GM12878 (cell line): Measurements from ENCODE around the gene GALR1. TPM values are rescaled to one million over a fixed set of nuclear protein-coding genes. Genes with fewer than 3 reads are reported as not detected.
A peak's percentile ranks its signal among the peaks of the same experiment; 100 is the strongest.

Experiments used
- ATAC-seq: fragments of 200-7000 bp; cut with Tn5 transposase; 3 replicates; pipeline ENCODE4 v1.9.1; 2020; ENCODE audit warnings: mild to moderate bottlenecking, moderate library complexity
- BruUV-seq: library from RNA; stranded (reverse); fragments of 400-500 nt; replicated peaks from 2 replicates; lab custom pipeline; 2021; lab: Mats Ljungman, UMichigan
- CTCF ChIA-PET: fragments of 300-600 bp; sonication (Branson Sonifier 250); formaldehyde crosslinking; extraction: SDS; loops from one replicate; lab custom pipeline; 2021; ENCODE audit warnings: inconsistent platforms; lab: Yijun Ruan, JAX
- POLR2A ChIA-PET: fragments of 350-600 bp; formaldehyde crosslinking; extraction: SDS; loops from one replicate; lab custom pipeline; 2021; ENCODE audit warnings: inconsistent platforms; lab: Charles Lee
- RAD21 ChIA-PET: fragments of 300-600 bp; sonication (Branson Sonifier 250); formaldehyde crosslinking; loops from one replicate; lab custom pipeline; 2023; ENCODE audit warnings: antibody characterized with exemption; ENCODE audit not compliant: unreplicated experiment; lab: Charles Lee
- SMC1A ChIA-PET: fragments of 300-600 bp; sonication (Branson Sonifier 250); formaldehyde crosslinking; loops from one replicate; lab custom pipeline; 2023; ENCODE audit not compliant: unreplicated experiment, uncharacterized antibody; lab: Charles Lee
- DNase-seq: peaks from one replicate; pipeline ENCODE4 v3.0.0-alpha.2; 2011; ENCODE audit warnings: low read depth, low spot score
- FAIRE-seq: peaks from 3 replicates; lab custom pipeline; 2011; peaks lifted over from hg19 to GRCh38; lab: Jason Lieb, UNC
- H2AFZ ChIP-seq: 2 replicates; pipeline ENCODE4 v1.6.0; 2011; ENCODE audit warnings: low read depth, low read length, control low read depth; ENCODE audit not compliant: control insufficient read depth
- H3K27ac ChIP-seq: 2 replicates; pipeline ENCODE4 v1.5.1; 2011; ENCODE audit warnings: control low read depth; ENCODE audit not compliant: control insufficient read depth, insufficient read depth
- H3K27me3 ChIP-seq, 2 experiments: replicated peaks in 1 of 2; 2 replicates each; pipeline versions ENCODE4 v1.6.0 to v1.6.1; 2011; ENCODE audit warnings: low read length in 1 of 2; ENCODE audit not compliant: control insufficient read depth in 2 of 2, insufficient read depth in 2 of 2
- H3K36me3 ChIP-seq, 2 experiments: 2 replicates each; pipeline ENCODE4 v1.5.1; 2011; ENCODE audit warnings: low read length in 1 of 2; ENCODE audit not compliant: control insufficient read depth in 2 of 2, insufficient read depth in 2 of 2
- H3K4me1 ChIP-seq: 2 replicates; pipeline ENCODE4 v1.6.1; 2011; ENCODE audit warnings: mild to moderate bottlenecking, low read length, moderate library complexity, mixed read lengths; ENCODE audit not compliant: control insufficient read depth, insufficient read depth
- H3K4me2 ChIP-seq: 2 replicates; pipeline ENCODE4 v1.6.0; 2011; ENCODE audit warnings: control low read depth; ENCODE audit not compliant: control insufficient read depth, insufficient read depth
- H3K4me3 ChIP-seq: fragments of 200-600 bp; sonication (generic); 2 replicates; pipeline ENCODE4 v1.5.1; 2016
- H3K79me2 ChIP-seq: 2 replicates; pipeline ENCODE4 v1.6.0; 2011; ENCODE audit warnings: low read length; ENCODE audit not compliant: control insufficient read depth, insufficient read depth
- H3K9ac ChIP-seq: 2 replicates; pipeline ENCODE4 v1.8.0; 2011; ENCODE audit warnings: low read length, control low read depth, mixed read lengths; ENCODE audit not compliant: control insufficient read depth, insufficient read depth
- H3K9me3 ChIP-seq: replicated peaks from 3 replicates; pipeline ENCODE4 v1.5.1; 2011; ENCODE audit warnings: mild to moderate bottlenecking, low read length; ENCODE audit not compliant: control insufficient read depth, insufficient read depth
- H4K20me1 ChIP-seq: 2 replicates; pipeline ENCODE4 v1.6.0; 2011; ENCODE audit not compliant: control insufficient read depth, insufficient read depth
- BACH1 ChIP-seq: fragments of 450-650 bp; IDR thresholded peaks from 2 replicates; pipeline ENCODE4 v1.6.1; 2017; ENCODE audit warnings: mild to moderate bottlenecking, borderline replicate concordance
- BMI1 ChIP-seq: fragments of 450-650 bp; IDR thresholded peaks from 2 replicates; pipeline ENCODE4 v1.6.1; 2016; ENCODE audit warnings: mild to moderate bottlenecking, moderate library complexity, borderline replicate concordance
- CUX1 ChIP-seq: IDR thresholded peaks from 2 replicates; pipeline ENCODE4 v1.6.1; 2012; ENCODE audit warnings: improper control_type of control experiment, low read depth, low read length; ENCODE audit not compliant: insufficient replicate concordance
- DPF2 ChIP-seq: fragments of 450-650 bp; IDR thresholded peaks from 2 replicates; pipeline ENCODE4 v1.6.1; 2017; ENCODE audit warnings: mild to moderate bottlenecking
- E2F4 ChIP-seq: IDR thresholded peaks from 2 replicates; pipeline ENCODE4 v1.6.1; 2012; ENCODE audit warnings: low read depth, low read length, improper control_type of control experiment
- EGR1 ChIP-seq, 2 experiments: IDR thresholded peaks; 1 replicate in 1 of 2; 2 replicates in 1 of 2; pipeline ENCODE4 v1.6.1; 2011 to 2012; ENCODE audit warnings: low read depth in 2 of 2, low read length in 2 of 2, borderline replicate concordance in 1 of 2, mild to moderate bottlenecking in 1 of 2, moderate library complexity in 1 of 2
- GABPA ChIP-seq: IDR thresholded peaks from 2 replicates; pipeline ENCODE4 v1.6.1; 2014; ENCODE audit warnings: antibody characterized with exemption, low read depth, mild to moderate bottlenecking, inconsistent platforms
- HCFC1 ChIP-seq: fragments of 150-350 bp; IDR thresholded peaks from 2 replicates; pipeline ENCODE4 v1.6.1; 2014; ENCODE audit warnings: low read length
- LARP7 ChIP-seq: fragments of 450-650 bp; IDR thresholded peaks from 2 replicates; pipeline ENCODE4 v1.6.1; 2017; ENCODE audit warnings: mild to moderate bottlenecking
- RFX5 ChIP-seq: IDR thresholded peaks from 2 replicates; pipeline ENCODE4 v1.6.1; 2011; ENCODE audit warnings: low read depth, low read length, improper control_type of control experiment
- SMC3 ChIP-seq: IDR thresholded peaks from 2 replicates; pipeline ENCODE4 v1.6.1; 2011; ENCODE audit warnings: low read length, improper control_type of control experiment, borderline replicate concordance
- SPI1 ChIP-seq: IDR thresholded peaks from 2 replicates; pipeline ENCODE4 v1.6.1; 2011; ENCODE audit warnings: low read depth, mild to moderate bottlenecking, low read length, moderate library complexity, borderline replicate concordance; ENCODE audit not compliant: insufficient read depth
- TCF7 ChIP-seq: IDR thresholded peaks from 2 replicates; pipeline ENCODE4 v1.6.1; 2014; ENCODE audit warnings: antibody characterized with exemption, borderline replicate concordance
- YBX1 ChIP-seq: fragments of 450-650 bp; IDR thresholded peaks from 2 replicates; pipeline ENCODE4 v1.6.1; 2016; ENCODE audit warnings: antibody characterized with exemption
- ZBTB11 ChIP-seq: fragments of 450-650 bp; formaldehyde crosslinking; IDR thresholded peaks from 2 replicates; pipeline ENCODE4 v1.5.0; 2022; ENCODE audit warnings: mild to moderate bottlenecking, missing genetic modification characterization
- ZNF274 ChIP-seq: IDR thresholded peaks from one replicate; pipeline ENCODE4 v1.8.0; 2011; ENCODE audit not compliant: insufficient read length, insufficient read depth
- WGBS: methylation state at CpG from one replicate; pipeline ENCODE4 v1.1.6; 2016; ENCODE audit warnings: low lambda C conversion rate; ENCODE audit not compliant: insufficient replicate concordance, insufficient coverage; ENCODE audit errors: missing lambda C conversion rate; 5-methylcytosine and 5-hydroxymethylcytosine counted together
- in situ Hi-C: fragments of 300-500 bp; cut with MboI; formaldehyde crosslinking; loops from 9 replicates; pipeline ENCODE4 v1.14.3; 2018; ENCODE audit warnings: mixed read lengths
- intact Hi-C: fragments of 100-400 bp; cut with micrococcal nuclease; formaldehyde crosslinking; loops from one replicate; pipeline ENCODE4 v1.14.2; 2022; ENCODE audit not compliant: unreplicated experiment
- polyA plus RNA-seq, 11 experiments: library from polyadenylated mRNA; depleted of rRNA in 4 of 11; unstranded in 6 of 11; stranded (reverse) in 5 of 11; fragments of >200 nt; fragmentation: Nextera tagmentation in 4 of 11; fragmentation: Illumina TruSeq in 1 of 11; extraction: Ambion mirVana in 4 of 11; extraction: Trizol in 1 of 11; gene quantifications; 1 replicate in 1 of 11; 2 replicates in 10 of 11; pipeline versions ENCODE4 v1.2.1 to v1.2.3, GENCODE V29; 2011 to 2016; ENCODE audit warnings: inconsistent platforms in 2 of 11, missing spikeins in 2 of 11, low read depth in 1 of 11
- total RNA-seq, 4 experiments: library from RNA; depleted of rRNA in 3 of 4; stranded (reverse); fragments of >200 nt in 3 of 4; fragmentation: Illumina TruSeq in 1 of 4; extraction: Trizol in 1 of 4; gene quantifications; 2 replicates each; pipeline versions ENCODE4 v1.2.1 to v1.2.3, GENCODE V29; 2013 to 2021

The GALR1 gene
- total and polyA plus RNA-seq, 10 of the 15 experiments (the other 5 are each of a cell fraction or from before 2014, with no cell fraction given), result not detected

GRCh38 chr18:77209587-77209986 is 40.1 kb upstream of the GALR1 start:
- ChIA-PET RAD21 (interaction anchor here (5.8 kb wide), 1 partner anchor 207 kb away, joined by 126 read pairs; no protein-coding TSS in a partner anchor), CTCF (interaction anchor here (1.5 to 7.6 kb wide), 9 partner anchors 8 to 407 kb away, joined by 4 to 143 read pairs (median 19); no protein-coding TSS in a partner anchor), POLR2A (no interaction called here), SMC1A (interaction anchor here (0.7 to 6.1 kb wide), 6 partner anchors 80 to 213 kb away, joined by 3 to 82 read pairs (median 9); no protein-coding TSS in a partner anchor)
- FAIRE-seq (no peak), ATAC-seq (no peak), DNase-seq (no peak)
- 94% methylated on average over 12 of the region's 12 CpGs for WGBS
- no peak overlapping the region for H2AFZ ChIP-seq
- in situ Hi-C loops (no loop called here), intact Hi-C loops (loop anchor here (2.0 to 10.0 kb wide), 3 partner anchors 85 to 405 kb away; no protein-coding TSS in a partner anchor)
- H3K4me3 ChIP-seq, result no peak overlapping the region
- peaks cover 4% of the 10 kb centered on the region for H3K4me1 ChIP-seq
- H3K9ac ChIP-seq, result no peak overlapping the region
- BruUV-seq, result no TSS peak
- H3K4me2 ChIP-seq, result no peak overlapping the region
- no peaks in the 10 kb centered on the region for H3K27me3 ChIP-seq
- no peaks in the 10 kb centered on the region for H3K9me3 ChIP-seq
- no peaks in the 10 kb centered on the region for H3K36me3 ChIP-seq
- H3K27ac ChIP-seq, result peak overlapping the region; percentile 26; the same call in 1 of the 2 replicates
- H3K79me2 ChIP-seq, result no peaks in the 10 kb centered on the region
- H4K20me1 ChIP-seq, result no peaks in the 10 kb centered on the region
- TF ChIP-seq CUX1, result no peak
- no peak for TF ChIP-seq TCF7
- no peak for TF ChIP-seq ZBTB11
- TF ChIP-seq SMC3, result no peak
- TF ChIP-seq DPF2, result no peak
- TF ChIP-seq EGR1 (IDR thresholded peaks at IDR 0.05; ENCODE audit: borderline replicate concordance in 1 of 2, low read depth in 2 of 2, low read length in 2 of 2), result no peak
- TF ChIP-seq RFX5, result no peak
- no peak for TF ChIP-seq LARP7
- TF ChIP-seq YBX1, result no peak
- no peak for TF ChIP-seq HCFC1
- TF ChIP-seq BACH1, result no peak
- TF ChIP-seq GABPA, result no peak
- no peak for TF ChIP-seq ZNF274
- TF ChIP-seq SPI1, result no peak
- no peak for TF ChIP-seq E2F4
- TF ChIP-seq BMI1, result no peak
